Activated B cell treated with CpG ODN at 0.5 μM for 24 hours (primary cell): Measurements from ENCODE around the gene CCL27. TPM values are rescaled to one million over a fixed set of nuclear protein-coding genes. Genes with fewer than 3 reads are reported as not detected.

ENCODE experiments used
- ATAC-seq: fragments of 200-7000 bp; cut with Tn5 transposase; one replicate; pipeline ENCODE4 v1.10.0; 2021; ENCODE audit warnings: low read depth, mild to moderate bottlenecking, moderate library complexity
- CTCF ChIA-PET: fragments of 350-600 bp; sonication (Branson Sonifier 250); formaldehyde crosslinking; loops from one replicate; lab custom pipeline; 2021; ENCODE audit warnings: antibody characterized with exemption; lab: Charles Lee
- POLR2A ChIA-PET: fragments of 350-600 bp; sonication (Branson Sonifier 250); formaldehyde crosslinking; loops from one replicate; lab custom pipeline; 2021; ENCODE audit warnings: antibody characterized with exemption; lab: Charles Lee
- DNase-seq: peaks from one replicate; pipeline ENCODE4 v3.0.0; 2022
- H3K27ac Mint-ChIP-seq: one replicate; pipeline ENCODE4 v1.8.0; 2020; ENCODE audit warnings: mixed read lengths
- H3K27me3 Mint-ChIP-seq: one replicate; pipeline ENCODE4 v1.8.0; 2021; ENCODE audit warnings: mixed read lengths
- H3K36me3 Mint-ChIP-seq: one replicate; pipeline ENCODE4 v1.8.0; 2021; ENCODE audit warnings: low read depth, mixed read lengths
- H3K4me1 Mint-ChIP-seq: one replicate; pipeline ENCODE4 v1.8.0; 2021; ENCODE audit warnings: mixed read lengths
- H3K4me3 Mint-ChIP-seq: one replicate; pipeline ENCODE4 v1.8.0; 2020; ENCODE audit warnings: mild to moderate bottlenecking, mixed read lengths
- H3K9me3 Mint-ChIP-seq: one replicate; pipeline ENCODE4 v1.8.0; 2020; ENCODE audit warnings: mixed read lengths
- CTCF ChIP-seq: fragments of 200-600 bp; IDR thresholded peaks from one replicate; pipeline ENCODE4 v1.8.0; 2022; ENCODE audit warnings: antibody characterized with exemption, mild to moderate bottlenecking
- intact Hi-C: fragments of 100-400 bp; cut with micrococcal nuclease; formaldehyde crosslinking; loops from one replicate; pipeline ENCODE4 v1.15.1; 2024
- total RNA-seq: library from RNA; stranded (reverse); gene quantifications from 2 replicates; pipeline ENCODE4 v1.2.3, GENCODE V29; 2022

The CCL27 gene
- total RNA-seq, 1 donor from 2014 or later: not detected

GRCh38 chr9:34707130-34707529, 44.7 kb upstream of the CCL27 start:
- ChIA-PET POLR2A (no interaction called here), CTCF (no interaction called here)
- no peak for ATAC-seq
- no peak for TF ChIP-seq CTCF
- intact Hi-C loops: no loop called here
- Mint-ChIP-seq H3K4me1 (peaks cover under 1% of the 10 kb centered on the region), H3K27ac (no peak overlapping the region), H3K9me3 (no peaks in the 10 kb centered on the region), H3K36me3 (no peaks in the 10 kb centered on the region), H3K27me3 (peaks cover 6% of the 10 kb centered on the region), H3K4me3 (no peak overlapping the region)
- no peak for DNase-seq

- Mint-ChIP-seq H3K36me3 (no peaks in the 10 kb centered on the region), H3K4me1 (peaks cover 8% of the 10 kb centered on the region)
- TF ChIP-seq CTCF: peak; percentile 27
These were observed 39.6 kb upstream of the CCL27 start for GRCh38 chr9:34701769-34702736.

DNA sequence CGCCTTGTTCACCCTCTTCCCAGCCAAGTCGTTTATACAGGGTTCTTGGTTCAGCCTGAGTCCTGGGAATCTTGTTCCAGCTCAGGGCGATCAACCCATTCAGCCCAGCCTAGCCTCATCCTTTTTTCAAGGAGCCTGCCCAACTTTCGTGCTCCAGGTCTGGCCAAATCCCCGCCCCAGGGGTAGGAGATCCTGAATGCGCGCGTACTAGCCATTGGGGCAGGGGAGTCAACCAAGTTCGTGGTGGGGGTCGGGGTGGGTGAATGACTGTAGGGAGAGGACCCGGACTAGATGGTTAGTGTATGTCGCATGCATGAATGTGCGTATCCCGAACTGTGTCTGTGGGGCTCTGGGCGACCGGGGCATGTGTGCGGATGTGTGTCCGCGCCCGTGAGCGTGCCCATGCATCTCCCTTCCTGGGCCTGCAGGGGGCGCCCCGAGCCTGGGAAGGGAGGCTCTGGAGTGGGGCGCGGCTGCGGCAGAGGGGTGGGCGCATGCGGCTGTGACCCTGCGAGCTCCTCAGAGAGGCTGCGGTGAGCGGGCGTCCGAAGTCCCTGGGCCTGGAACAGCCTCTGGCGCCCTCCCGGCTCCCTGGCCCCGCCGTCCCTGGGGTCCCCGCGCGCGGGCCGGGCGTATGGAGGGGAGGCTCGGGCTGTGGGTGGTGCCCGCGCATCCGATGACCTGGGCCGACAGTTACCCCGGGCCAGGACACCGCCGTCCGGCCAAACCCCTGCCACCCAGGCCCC, 38.7 kb upstream of the CCL27 start:
- H3K4me1 Mint-ChIP-seq: peaks cover 8% of the 10 kb centered on the region
- H3K27ac Mint-ChIP-seq: no peak overlapping the region
- DNase-seq: peak; percentile 70
- ATAC-seq: peak; percentile 85
- H3K4me3 Mint-ChIP-seq: peak overlapping the region; percentile 42
- POLR2A ChIA-PET: no interaction called here
- intact Hi-C loops: loop anchor here (1.0 to 5.0 kb wide), 2 partner anchors 396 to 776 kb away; partner anchors contain the start of gene PIGO
- H3K27me3 Mint-ChIP-seq: peaks cover 24% of the 10 kb centered on the region
- TF ChIP-seq CTCF: no peak
- no peaks in the 10 kb centered on the region for H3K9me3 Mint-ChIP-seq
- CTCF ChIA-PET: interaction anchor here (1.0 to 2.2 kb wide), 2 partner anchors 39 to 55 kb away, joined by 3 to 18 read pairs; partner anchors contain the start of gene GALT
- no peaks in the 10 kb centered on the region for H3K36me3 Mint-ChIP-seq

More at GRCh38 chr9:34701769-34702736, 39.6 kb upstream of the CCL27 start:
- no peaks in the 10 kb centered on the region for H3K9me3 Mint-ChIP-seq
- intact Hi-C loops: loop anchor here (1.0 to 5.0 kb wide), 8 partner anchors 27 to 775 kb away; partner anchors contain the start of genes GALT, PIGO and RPP25L
- no peak overlapping the region for H3K27ac Mint-ChIP-seq
- peaks cover 20% of the 10 kb centered on the region for H3K27me3 Mint-ChIP-seq
- H3K4me3 Mint-ChIP-seq: peak overlapping the region; percentile 73
- DNase-seq (peak; percentile 68), ATAC-seq (peak; percentile 82)
- ChIA-PET CTCF (interaction anchor here (0.7 to 2.2 kb wide), 11 partner anchors 9 to 298 kb away, joined by 3 to 18 read pairs (median 3); partner anchors contain the start of genes CCL19, CCL27, GALT and RPP25L), POLR2A (no interaction called here)

DNA sequence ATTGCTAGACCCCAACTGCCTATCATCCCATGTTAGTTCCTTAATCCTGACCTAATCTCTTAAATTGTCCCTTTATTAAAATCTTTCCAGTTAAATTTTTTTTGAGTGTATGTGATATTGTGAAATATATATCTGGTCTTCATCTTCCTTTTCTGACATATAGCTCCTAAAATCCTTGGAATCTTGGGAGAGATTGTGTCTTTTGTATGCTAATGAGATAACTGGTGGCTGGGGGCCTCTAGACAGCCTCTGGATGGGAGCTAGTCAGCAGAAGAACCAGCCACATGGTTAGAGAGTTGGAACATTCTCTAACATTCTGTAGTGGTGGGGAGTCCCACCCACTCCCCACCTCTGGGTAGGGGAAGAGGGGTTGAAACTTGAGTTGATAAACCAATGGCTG, 32.4 kb upstream of the CCL27 start:
- no peak overlapping the region for H3K4me3 Mint-ChIP-seq
- no peak for TF ChIP-seq CTCF
- peaks cover 21% of the 10 kb centered on the region for H3K27me3 Mint-ChIP-seq
- ATAC-seq: no peak
- no peaks in the 10 kb centered on the region for H3K36me3 Mint-ChIP-seq
- intact Hi-C loops: no loop called here
- no peaks in the 10 kb centered on the region for H3K9me3 Mint-ChIP-seq
- no peak overlapping the region for H3K27ac Mint-ChIP-seq
- no peaks in the 10 kb centered on the region for H3K4me1 Mint-ChIP-seq
- ChIA-PET CTCF (no interaction called here), POLR2A (interaction anchor here (0.6 kb wide), 1 partner anchor 28 kb away, joined by 3 read pairs; no protein-coding TSS in a partner anchor)
- no peak for DNase-seq
